GM21515 (cell line): ENCODE results near the gene AP5S1.
"Not testable (repeated sequence)": the region's sequence is repeated elsewhere in the genome, so short reads cannot be mapped to it uniquely, and the experiment has no call there.

Experiments
- ATAC-seq: cut with Tn5 transposase; IDR thresholded peaks from one replicate; pipeline ENCODE4 v1.9.1; 2021; ENCODE audit not compliant: unreplicated experiment

Gene AP5S1

DNA sequence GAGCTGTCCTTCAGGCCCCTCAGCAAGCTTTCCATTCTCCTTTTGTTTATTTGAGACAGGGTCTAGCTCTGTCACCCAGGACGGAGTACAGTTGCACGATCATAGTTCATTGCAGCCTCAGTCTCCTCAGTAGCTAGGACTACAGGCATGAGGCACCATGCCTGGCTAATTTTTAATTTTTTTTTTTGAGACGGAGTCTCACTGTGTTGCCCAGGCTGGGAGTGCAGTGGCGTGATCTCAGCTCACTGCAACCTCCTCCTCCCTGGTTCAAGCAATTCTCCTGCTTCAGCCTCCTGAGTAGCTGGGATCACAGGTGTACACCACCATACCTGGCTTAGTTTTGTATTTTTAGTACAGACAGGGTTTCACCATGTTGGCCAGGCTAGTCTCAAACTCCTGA, 31.1 kb upstream of the AP5S1 start:
- not testable (repeated sequence) for ATAC-seq

DNA sequence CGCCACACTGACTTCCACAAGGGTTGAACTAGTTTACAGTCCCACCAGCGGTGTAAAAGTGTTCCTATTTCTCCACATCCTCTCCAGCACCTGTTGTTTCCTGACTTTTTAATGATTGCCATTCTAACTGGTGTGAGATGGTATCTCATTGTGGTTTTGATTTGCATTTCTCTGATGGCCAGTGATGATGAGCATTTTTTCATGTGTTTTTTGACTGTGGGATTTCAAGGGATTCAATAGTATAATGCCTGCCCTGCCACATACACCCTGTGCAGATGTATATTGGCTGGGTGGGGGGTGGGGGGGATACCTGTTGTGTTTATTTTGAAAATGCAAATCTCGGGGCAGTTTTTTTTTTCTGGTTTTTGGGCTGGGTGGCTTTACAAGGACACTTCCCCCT, 26.2 kb upstream of the AP5S1 start:
- ATAC-seq = not testable (repeated sequence)

DNA sequence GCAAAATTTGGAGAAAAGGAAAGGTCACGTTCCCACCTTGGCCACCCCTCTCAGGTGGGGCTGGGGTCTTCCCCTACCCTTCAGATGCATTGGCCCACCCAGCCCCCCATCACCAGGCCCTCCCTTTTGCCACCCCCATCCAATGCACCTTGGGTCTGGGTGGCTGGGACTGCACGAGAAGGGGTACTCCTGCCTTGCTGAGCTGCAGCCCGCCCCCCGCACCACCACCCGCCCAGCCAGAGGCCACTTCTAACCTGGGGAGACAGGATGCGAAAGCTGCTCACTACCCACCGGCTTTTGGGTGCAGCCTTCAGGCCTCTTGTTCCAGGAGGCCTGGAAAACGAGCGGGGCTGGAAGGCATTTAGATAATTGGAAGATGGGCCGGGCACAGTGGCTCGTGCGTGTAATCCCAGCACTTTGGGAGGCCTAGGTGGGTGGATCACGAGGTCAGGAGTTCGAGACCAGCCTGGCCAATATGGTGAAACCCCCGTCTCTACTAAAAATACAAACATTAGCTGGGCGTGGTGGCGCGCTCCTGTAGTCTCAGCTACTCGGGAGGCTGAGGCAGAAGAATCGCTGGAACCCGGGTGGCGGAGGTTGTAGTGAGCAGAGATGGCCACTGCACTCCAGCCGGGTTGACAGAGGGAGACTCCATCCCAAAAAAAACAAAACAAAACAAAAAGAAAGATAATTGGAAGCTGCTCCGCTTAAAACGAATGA, 25.5 kb upstream of the AP5S1 start:
- no peak for ATAC-seq

DNA sequence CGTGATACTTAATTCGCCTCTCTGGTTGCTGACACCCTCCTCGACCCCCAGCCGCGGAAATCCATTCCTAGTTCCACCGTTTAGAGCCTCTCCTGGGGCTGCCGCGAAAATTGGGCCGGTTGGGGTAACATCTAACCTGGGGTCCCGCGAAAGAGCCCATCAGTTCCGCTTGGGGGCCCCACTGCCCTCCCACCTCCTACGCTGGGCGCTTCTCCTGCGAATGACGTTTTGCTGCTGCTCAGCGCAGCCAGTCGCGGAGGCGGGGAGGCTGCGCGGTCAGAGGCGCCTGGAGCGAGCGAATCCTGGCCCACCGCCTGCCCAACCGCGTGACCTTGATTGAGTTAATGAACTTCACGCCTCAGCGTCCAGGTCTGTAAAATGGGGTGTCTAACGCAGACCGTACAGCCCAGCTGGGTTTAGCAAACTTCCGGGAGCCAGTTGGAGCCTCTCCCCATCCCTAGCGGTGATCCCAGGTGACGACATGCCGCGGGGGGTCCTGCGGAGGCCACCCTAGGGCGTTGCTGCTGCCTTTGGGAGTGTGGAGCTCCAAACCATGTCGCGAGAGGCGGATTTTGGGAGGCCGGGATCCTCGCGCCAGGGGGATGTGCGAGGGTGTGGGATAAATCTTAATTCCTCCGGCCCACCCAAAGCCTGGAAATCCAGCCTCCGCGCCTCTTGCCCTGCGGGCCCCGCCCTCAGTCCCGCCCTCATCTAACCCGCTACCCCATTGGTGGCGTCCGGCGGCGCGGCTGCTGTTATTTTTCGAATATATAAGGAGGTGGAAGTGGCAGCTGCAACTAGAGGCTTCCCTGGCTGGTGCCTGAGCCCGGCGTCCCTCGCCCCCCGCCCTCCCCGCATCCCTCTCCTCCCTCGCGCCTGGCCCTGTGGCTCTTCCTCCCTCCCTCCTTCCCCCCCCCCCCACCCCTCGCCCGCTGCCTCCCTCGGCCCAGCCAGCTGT, 24.6 kb upstream of the AP5S1 start, which contains the start of gene CDC25B:
TSS of gene CDC25B (plus strand) at position 800 of the 958 bp plus-strand sequence. CDS start 222 bp downstream, outside the sequence.
- ATAC-seq = peak; percentile 60

DNA sequence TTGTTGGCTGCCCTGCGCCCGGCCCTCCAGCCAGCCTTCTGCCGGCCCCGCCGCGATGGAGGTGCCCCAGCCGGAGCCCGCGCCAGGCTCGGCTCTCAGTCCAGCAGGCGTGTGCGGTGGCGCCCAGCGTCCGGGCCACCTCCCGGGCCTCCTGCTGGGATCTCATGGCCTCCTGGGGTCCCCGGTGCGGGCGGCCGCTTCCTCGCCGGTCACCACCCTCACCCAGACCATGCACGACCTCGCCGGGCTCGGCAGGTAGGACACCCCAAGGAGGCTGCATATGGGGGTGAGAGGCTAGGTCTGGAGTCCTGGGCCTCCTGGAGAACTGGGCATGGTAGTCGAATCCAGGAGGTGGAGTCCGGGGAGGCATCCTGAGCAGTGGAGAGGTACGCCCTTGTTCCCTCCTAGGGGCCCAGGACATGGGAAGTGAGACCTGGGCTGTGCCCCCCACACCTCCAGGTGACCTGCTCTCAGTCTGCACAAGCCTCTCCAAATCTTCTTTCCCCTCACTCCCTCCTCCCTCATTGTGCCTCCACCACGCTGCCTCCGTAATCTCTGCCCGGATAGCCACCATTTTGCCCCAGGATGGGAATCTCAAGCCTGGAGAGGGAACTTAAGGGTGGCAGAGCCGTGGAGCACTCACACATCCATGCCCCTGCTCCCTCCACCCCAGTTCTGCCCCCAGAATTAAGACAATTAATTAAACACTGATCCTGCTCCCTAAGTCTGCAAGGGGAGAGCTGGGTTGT, 23.7 kb upstream of the AP5S1 start:
- no peak for ATAC-seq

DNA sequence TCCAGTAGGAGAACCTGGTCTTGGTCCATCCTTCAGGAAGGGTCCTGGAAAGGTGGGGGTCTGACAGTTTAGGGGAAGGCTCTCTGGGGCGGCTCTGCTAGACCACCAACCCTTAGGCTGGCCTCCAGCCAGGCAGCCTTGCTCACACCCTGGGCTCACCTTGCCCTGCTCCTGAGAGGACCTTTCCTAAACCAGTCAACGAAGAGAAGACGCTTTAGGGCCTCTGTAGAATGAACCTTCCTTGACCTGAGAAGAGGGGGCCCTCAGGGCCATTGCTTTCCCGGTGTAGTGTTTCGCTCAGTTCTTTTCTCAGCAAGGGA, 23.2 kb upstream of the AP5S1 start:
- ATAC-seq = no peak

DNA sequence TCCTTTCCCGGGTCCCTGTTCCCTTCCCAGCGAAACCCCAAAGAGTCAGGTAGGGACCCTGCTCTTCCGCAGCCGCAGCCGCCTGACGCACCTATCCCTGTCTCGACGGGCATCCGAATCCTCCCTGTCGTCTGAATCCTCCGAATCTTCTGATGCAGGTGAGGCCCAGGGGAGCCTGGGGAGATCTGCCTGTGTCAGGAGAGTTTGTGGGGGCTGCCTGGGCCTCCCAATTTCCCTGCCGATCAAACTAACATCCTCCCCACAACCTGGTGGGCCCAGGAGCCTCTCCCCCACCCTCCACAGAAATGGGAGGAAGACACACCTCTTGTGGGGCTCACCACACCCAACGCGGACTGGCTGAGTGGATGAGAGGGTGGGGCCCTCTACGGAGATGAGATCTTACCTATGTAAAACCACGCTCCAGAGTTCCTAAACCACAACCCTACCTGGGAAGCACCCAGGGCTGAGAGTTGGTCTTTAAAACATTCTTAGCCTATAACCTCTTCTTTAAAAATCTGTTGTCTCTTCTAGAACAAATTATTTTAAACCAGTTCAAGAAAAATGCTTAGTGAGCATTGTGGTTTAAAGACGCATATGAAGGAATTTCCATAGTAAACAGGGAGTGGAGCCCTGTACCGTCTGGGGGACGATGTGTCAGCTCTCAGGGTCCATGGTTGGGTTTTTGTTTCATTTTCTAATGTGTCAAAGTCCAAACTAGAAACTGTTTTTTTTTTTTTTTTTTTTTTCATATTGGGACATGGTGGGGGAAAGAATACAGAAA, 22.6 kb upstream of the AP5S1 start:
- no peak for ATAC-seq

DNA sequence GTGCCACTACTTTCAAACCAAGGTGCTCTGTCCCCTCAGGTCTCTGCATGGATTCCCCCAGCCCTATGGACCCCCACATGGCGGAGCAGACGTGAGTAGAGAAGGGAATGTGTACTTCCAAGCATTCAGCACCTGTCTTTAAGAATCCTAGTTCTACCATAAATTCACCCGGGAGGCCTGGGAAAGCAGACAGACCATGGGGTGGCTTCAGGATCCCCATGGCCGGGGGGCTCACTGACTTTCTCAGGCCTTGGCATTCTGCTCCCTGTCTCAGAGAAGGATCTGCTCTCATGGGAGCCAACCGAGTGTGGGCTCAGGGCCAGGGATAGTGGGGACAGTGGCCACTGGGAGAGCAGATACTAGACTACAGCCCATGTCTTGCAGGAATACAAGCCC, 22.0 kb upstream of the AP5S1 start:
- ATAC-seq = no peak

DNA sequence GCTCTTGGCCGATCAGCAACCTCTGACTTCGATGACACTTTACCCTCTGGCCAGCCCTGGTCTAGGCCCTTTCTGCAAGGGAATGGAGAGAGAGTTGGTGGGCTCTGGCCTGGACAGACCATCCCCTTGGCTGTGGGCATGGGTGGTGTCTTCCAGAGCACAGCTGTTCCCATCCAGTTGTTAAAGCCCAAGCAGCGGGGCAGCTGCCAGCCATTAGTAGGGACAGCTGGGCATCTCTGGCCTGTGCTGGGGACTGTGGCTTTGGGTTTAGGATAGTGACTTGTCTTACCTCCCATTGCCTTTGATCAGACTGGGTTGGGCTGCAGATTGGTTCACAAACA, 21.5 kb upstream of the AP5S1 start:
- no peak for ATAC-seq

DNA sequence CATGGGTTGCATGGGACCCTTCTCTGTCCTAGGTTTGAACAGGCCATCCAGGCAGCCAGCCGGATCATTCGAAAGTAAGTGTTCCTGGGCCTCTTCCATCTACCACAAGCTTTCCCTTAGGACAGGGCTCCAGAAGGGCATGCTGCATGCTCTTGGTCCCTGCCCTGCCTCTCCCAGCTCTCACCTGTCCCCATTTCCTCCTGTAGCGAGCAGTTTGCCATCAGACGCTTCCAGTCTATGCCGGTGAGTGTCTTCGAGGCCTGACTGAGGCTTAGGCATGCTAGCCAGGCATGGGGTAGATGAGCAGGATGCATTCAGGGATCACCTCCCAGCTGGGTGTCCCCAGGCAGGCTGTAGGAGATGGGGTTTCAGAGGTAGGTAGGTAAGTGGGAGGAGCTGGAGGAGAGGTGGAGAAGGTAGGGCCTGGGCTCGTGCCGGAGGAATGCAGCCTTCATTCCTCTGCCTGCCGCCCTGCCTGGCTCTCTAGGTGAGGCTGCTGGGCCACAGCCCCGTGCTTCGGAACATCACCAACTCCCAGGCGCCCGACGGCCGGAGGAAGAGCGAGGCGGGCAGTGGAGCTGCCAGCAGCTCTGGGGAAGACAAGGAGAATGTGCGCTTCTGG, 20.0 kb upstream of the AP5S1 start:
- ATAC-seq = no peak

DNA sequence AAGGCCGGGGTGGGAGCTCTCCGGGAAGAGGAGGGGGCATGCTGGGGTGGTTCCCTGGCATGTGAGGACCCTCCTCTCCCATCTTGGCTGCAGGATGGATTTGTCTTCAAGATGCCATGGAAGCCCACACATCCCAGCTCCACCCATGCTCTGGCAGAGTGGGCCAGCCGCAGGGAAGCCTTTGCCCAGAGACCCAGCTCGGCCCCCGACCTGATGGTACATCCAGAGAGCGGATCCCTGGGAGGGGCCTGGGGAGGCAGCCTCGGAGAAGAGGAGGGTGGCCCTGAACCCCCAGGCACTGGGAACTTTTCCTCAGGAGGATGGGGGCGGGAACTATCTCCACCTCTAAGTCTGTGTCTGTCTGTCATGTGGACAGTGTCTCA, 19.5 kb upstream of the AP5S1 start:
- no peak for ATAC-seq

DNA sequence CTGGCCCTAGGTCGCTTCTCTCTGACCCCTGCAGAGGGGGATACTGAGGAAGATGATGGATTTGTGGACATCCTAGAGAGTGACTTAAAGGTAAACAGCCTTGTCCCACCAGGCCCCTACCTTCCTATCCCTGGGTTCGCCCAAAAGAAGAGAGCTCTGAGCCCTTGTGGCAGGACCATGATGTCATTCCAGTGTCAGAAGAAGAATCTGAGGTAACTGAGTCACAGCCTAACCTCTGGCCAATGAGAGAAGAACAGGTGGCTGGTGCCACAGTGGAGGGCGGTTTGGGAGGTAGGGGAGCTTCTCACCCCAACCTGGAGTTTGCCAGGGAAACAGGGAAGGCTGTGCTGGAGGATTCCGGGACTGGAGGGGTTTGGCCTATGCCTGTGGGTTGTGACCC, 19.0 kb upstream of the AP5S1 start:
- ATAC-seq = no peak

DNA sequence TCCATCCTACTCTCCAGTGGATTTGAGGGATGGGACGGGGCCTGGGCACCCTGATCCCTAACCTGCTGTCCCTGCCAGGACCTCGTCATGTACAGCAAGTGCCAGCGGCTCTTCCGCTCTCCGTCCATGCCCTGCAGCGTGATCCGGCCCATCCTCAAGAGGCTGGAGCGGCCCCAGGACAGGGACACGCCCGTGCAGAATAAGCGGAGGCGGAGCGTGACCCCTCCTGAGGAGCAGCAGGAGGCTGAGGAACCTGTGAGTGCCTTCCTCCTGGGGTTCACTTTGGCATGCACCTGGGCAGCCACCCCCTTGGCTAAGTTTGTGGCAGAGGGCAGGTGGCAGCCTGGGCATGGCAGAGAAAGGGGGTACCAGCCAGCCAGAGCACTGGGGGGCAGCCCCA, 18.5 kb upstream of the AP5S1 start:
- no peak for ATAC-seq

DNA sequence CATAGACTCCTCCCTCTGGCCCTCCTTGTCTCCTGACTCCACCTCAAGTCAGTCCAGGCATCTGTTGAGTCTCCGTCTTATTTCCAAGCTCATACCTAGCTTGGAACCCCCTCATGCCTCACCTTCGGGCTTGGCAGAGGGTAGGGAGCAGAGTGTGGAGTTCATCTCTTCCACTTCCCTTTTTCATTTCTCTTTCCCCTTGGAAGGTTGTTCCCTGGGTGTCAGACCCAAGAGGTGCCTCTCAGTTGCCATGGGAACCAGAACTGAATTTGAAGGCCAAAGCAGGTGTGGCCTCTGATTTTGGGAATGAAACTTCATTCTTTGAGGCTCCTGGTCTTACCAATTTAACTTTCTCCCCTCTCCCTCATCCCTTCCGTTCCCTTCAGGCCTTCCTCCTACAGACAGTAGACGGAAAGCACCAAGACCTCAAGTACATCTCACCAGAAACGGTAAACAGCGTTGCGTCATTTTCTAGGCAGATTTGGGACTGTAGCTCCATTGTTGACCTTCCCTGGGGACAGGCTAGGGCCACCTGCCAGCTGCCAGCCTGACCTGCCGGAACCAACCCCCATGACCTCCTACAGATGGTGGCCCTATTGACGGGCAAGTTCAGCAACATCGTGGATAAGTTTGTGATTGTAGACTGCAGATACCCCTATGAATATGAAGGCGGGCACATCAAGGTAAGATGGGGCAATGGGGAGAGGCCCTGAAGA, 17.7 kb upstream of the AP5S1 start:
- ATAC-seq = no peak

DNA sequence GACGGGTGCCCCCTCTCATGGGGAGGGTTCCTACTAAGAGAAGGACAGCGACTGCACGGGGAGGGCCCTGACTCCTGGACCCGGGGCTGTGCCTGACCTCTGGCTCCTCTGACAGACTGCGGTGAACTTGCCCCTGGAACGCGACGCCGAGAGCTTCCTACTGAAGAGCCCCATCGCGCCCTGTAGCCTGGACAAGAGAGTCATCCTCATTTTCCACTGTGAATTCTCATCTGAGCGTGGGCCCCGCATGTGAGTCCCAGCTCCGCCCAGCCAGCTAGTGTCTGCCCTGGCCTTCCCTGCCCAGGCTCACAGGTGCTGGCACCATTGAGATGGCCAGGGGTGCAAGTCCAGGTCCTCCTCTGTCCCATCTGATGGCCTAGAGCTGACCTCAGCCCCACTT, 17.1 kb upstream of the AP5S1 start:
- no peak for ATAC-seq

DNA sequence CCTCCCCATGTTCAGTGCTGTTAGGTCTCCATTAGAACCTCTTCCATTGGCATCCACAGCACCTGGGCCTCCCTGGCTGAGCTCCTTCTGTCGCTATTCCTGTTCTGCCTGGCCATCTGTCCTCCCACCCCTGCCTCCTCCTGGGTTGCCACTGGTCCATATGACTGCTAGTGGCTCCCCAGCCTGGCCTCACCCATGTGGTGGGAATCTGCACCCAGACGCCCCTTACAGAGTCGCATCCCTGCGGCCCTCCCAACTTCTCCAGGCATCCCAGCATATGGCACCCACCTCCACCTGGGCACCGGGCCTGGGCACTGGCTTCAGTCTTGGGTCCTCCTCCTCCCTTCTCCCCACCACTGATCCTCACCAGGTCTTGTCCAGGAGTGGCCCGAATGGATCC, 16.5 kb upstream of the AP5S1 start:
- ATAC-seq = no peak

DNA sequence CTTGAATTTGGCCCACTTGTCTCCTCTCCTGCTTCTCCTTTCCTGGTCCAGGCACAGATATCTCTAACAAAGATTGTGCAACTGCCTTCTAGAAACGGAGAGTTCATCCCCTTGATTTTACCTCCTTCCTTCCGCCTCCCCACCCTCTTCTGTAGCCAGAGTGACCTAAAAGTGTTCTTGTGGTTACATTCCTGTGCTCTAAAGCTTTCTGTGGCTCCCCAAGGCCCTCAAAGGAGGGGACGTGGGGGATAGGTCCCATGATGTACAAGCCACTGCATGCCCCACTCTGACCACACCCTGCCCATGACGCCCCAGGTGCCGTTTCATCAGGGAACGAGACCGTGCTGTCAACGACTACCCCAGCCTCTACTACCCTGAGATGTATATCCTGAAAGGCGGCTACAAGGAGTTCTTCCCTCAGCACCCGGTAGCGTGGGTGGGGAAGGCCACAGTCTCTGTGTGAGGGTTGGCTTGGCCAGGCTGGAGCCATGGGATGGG, 16.0 kb upstream of the AP5S1 start:
- ATAC-seq = no peak

DNA sequence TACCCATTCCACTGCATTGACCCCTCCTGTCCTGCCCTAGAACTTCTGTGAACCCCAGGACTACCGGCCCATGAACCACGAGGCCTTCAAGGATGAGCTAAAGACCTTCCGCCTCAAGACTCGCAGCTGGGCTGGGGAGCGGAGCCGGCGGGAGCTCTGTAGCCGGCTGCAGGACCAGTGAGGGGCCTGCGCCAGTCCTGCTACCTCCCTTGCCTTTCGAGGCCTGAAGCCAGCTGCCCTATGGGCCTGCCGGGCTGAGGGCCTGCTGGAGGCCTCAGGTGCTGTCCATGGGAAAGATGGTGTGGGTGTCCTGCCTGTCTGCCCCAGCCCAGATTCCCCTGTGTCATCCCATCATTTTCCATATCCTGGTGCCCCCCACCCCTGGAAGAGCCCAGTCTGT, 15.6 kb upstream of the AP5S1 start:
- no peak for ATAC-seq

DNA sequence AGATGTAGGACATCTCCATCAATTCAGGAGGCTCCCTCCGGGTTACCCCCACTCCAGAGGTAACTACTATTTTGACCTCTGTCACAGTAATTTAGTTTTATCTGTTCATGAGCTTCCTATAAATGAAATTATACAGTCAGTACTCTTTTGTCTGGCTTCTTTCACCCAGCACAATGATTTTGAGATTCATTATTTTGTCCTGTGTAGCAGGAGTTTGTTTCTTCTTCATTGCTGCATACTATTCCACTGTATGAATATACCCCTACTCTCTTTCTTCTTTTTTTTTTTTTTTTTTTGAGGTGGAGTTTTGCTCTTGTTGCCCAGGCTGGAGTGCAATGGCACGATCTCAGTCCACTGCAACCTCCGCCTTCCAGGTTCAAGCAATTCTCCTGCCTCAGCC, 11.8 kb upstream of the AP5S1 start:
- ATAC-seq = no peak
